ENCODE results near the gene PROCA1. TPM values are rescaled to one million over a fixed set of nuclear protein-coding genes. Genes with fewer than 3 reads are reported as not detected.

PROCA1 gene
- total RNA-seq, 1 donor from 2014 or later = 3.4 TPM

GRCh38 chr17:28705728-28706334 is 5.9 kb downstream of the PROCA1 start:
- peak overlapping the region; percentile 58 for H3K27ac Mint-ChIP-seq (ENCODE audit: unreplicated experiment)
- no peak overlapping the region for H3K4me3 Mint-ChIP-seq (ENCODE audit: unreplicated experiment)

GRCh38 chr17:28705074-28705659 is 6.5 kb downstream of the PROCA1 start:
- Mint-ChIP-seq H3K27ac (ENCODE audit: unreplicated experiment) (peak overlapping the region; percentile 58), H3K36me3 (ENCODE audit: low read depth, unreplicated experiment) (peaks cover 19% of the 10 kb centered on the region), H3K27me3 (ENCODE audit: low read depth, unreplicated experiment) (no peaks in the 10 kb centered on the region), H3K4me3 (ENCODE audit: unreplicated experiment) (no peak overlapping the region), H3K9me3 (ENCODE audit: unreplicated experiment) (no peaks in the 10 kb centered on the region), H3K4me1 (ENCODE audit: low read depth, unreplicated experiment) (no peaks in the 10 kb centered on the region)
- FAIRE-seq = no peak
- Histone ChIP-seq H4K20me1 (ENCODE audit: insufficient read depth, low read length) (peaks cover 25% of the 10 kb centered on the region), H3K4me2 (ENCODE audit: low read length) (no peak overlapping the region), H3K4me3 (ENCODE audit: insufficient read depth, low read depth, low read length) (no peak overlapping the region), H3K36me3 (ENCODE audit: insufficient read depth, low read length) (peaks cover 21% of the 10 kb centered on the region), H3K9ac (ENCODE audit: low read length) (no peak overlapping the region), H2AFZ (ENCODE audit: low read depth, low read length) (no peak overlapping the region), H3K27me3 (ENCODE audit: insufficient read depth, low read length) (no peaks in the 10 kb centered on the region), H3K9me3 (ENCODE audit: insufficient read depth, low read depth, low read length) (no peaks in the 10 kb centered on the region), H3K79me2 (ENCODE audit: insufficient read depth, low read length) (peaks cover 4% of the 10 kb centered on the region), H3K4me1 (ENCODE audit: insufficient read depth, low read length) (no peaks in the 10 kb centered on the region), H3K27ac (ENCODE audit: low read depth, low read length) (no peak overlapping the region)
- TF ChIP-seq CTCF (IDR thresholded peaks at IDR 0.05; ENCODE audit: insufficient read depth, low read depth, low read length) (no peak), EZH2 (IDR thresholded peaks at IDR 0.05; ENCODE audit: insufficient read depth, low read length) (no peak)
- DNase-seq (ENCODE audit: low read depth) = no peak

More at GRCh38 chr17:28705728-28706334, 5.9 kb downstream of the PROCA1 start:
- no peak overlapping the region for H3K27ac ChIP-seq (ENCODE audit: low read depth, low read length)
- H3K9ac ChIP-seq (ENCODE audit: low read length) = no peak overlapping the region
- DNase-seq (ENCODE audit: low read depth) (no peak), FAIRE-seq (no peak)
- Mint-ChIP-seq H3K4me1 (ENCODE audit: low read depth, unreplicated experiment) (no peaks in the 10 kb centered on the region), H3K9me3 (ENCODE audit: unreplicated experiment) (no peaks in the 10 kb centered on the region), H3K27me3 (ENCODE audit: low read depth, unreplicated experiment) (no peaks in the 10 kb centered on the region), H3K36me3 (ENCODE audit: low read depth, unreplicated experiment) (peaks cover 19% of the 10 kb centered on the region)
- no peaks in the 10 kb centered on the region for H3K9me3 ChIP-seq (ENCODE audit: insufficient read depth, low read depth, low read length)
- no peak overlapping the region for H3K4me3 ChIP-seq (ENCODE audit: insufficient read depth, low read depth, low read length)
- H3K4me2 ChIP-seq (ENCODE audit: low read length) = no peak overlapping the region
- no peak overlapping the region for H2AFZ ChIP-seq (ENCODE audit: low read depth, low read length)
- H3K27me3 ChIP-seq (ENCODE audit: insufficient read depth, low read length) = no peaks in the 10 kb centered on the region
- peaks cover 4% of the 10 kb centered on the region for H3K79me2 ChIP-seq (ENCODE audit: insufficient read depth, low read length)
- peaks cover 25% of the 10 kb centered on the region for H4K20me1 ChIP-seq (ENCODE audit: insufficient read depth, low read length)
- H3K36me3 ChIP-seq (ENCODE audit: insufficient read depth, low read length) = peaks cover 15% of the 10 kb centered on the region
- TF ChIP-seq EZH2 (IDR thresholded peaks at IDR 0.05; ENCODE audit: insufficient read depth, low read length) (no peak), CTCF (IDR thresholded peaks at IDR 0.05; ENCODE audit: insufficient read depth, low read depth, low read length) (no peak)
- peaks cover 4% of the 10 kb centered on the region for H3K4me1 ChIP-seq (ENCODE audit: insufficient read depth, low read length)
